Measurements from ENCODE around the gene RELN. TPM values are rescaled to one million over a fixed set of nuclear protein-coding genes. Genes with fewer than 3 reads are reported as not detected.

RELN gene
- total and polyA plus RNA-seq, 2 of the 13 experiments (the other 11 are each of a cell fraction or from before 2014, with no cell fraction given): 315 to 332 TPM

- TF ChIP-seq FOXO4 (CRISPR knock-in tag; conservative IDR thresholded peaks at IDR 0.05): 0 out of 2 replicates have a peak, but pooled peaks have one; percentile 15
- no peak for TF ChIP-seq PREB (CRISPR knock-in tag; IDR thresholded peaks at IDR 0.05)
- no peak for TF ChIP-seq ATF4 (CRISPR knock-in tag; IDR thresholded peaks at IDR 0.05)
- TF ChIP-seq RBM39 (IDR thresholded peaks at IDR 0.05; ENCODE audit: low read depth, low read length, poor library complexity, severe bottlenecking): peak; percentile 19
- TF ChIP-seq RFX1 (IDR thresholded peaks at IDR 0.05): peak; percentile 14; the same call in 1 of the 2 replicates
- 0 out of 2 replicates have a peak, but pooled peaks have one; percentile 35 for TF ChIP-seq ZNF607 (CRISPR knock-in tag; IDR thresholded peaks at IDR 0.05; ENCODE audit: borderline replicate concordance)
- peak; percentile 32; the same call in 1 of the 2 replicates for TF ChIP-seq SP4 (CRISPR knock-in tag; IDR thresholded peaks at IDR 0.05)
- no peak for TF ChIP-seq ZNF552 (CRISPR knock-in tag; IDR thresholded peaks at IDR 0.05; ENCODE audit: borderline replicate concordance)
- 0 out of 2 replicates have a peak, but pooled peaks have one; percentile 18 for TF ChIP-seq ZNF33B (CRISPR knock-in tag; IDR thresholded peaks at IDR 0.05)
- TF ChIP-seq POLR2A (IDR thresholded peaks at IDR 0.05; ENCODE audit: insufficient read depth in 1 of 2, low read depth in 2 of 2, low read length in 2 of 2): peak in 1 of 2 experiments; percentile 76; a peak in 2 of 4 replicates
- TF ChIP-seq ZFX (CRISPR knock-in tag; IDR thresholded peaks at IDR 0.05; ENCODE audit: low read depth): peak; percentile 48
- TF ChIP-seq ZSCAN21 (CRISPR knock-in tag; IDR thresholded peaks at IDR 0.05; ENCODE audit: borderline replicate concordance): peak; percentile 67; the same call in 1 of the 2 replicates
- peak; percentile 46; the same call in 1 of the 2 replicates for TF ChIP-seq ZNF687 (CRISPR knock-in tag; IDR thresholded peaks at IDR 0.05)
- no peak for TF ChIP-seq ZBTB43 (CRISPR knock-in tag; conservative IDR thresholded peaks at IDR 0.05)
- TF ChIP-seq ZNF678 (CRISPR knock-in tag; IDR thresholded peaks at IDR 0.05): peak; percentile 15; the same call in 1 of the 2 replicates
- peak; percentile 54; the same call in 1 of the 2 replicates for TF ChIP-seq ZMYM4 (CRISPR knock-in tag; IDR thresholded peaks at IDR 0.05)
- TF ChIP-seq ZNF451 (CRISPR knock-in tag; IDR thresholded peaks at IDR 0.05): 0 out of 2 replicates have a peak, but pooled peaks have one; percentile 36
- 0 out of 2 replicates have a peak, but pooled peaks have one; percentile 16 for TF ChIP-seq ATF7-NPFF (CRISPR knock-in tag; IDR thresholded peaks at IDR 0.05; ENCODE audit: low read depth)
- TF ChIP-seq AGO1 (IDR thresholded peaks at IDR 0.05; ENCODE audit: low read depth, low read length, poor library complexity, severe bottlenecking): no peak
- peak; percentile 48 for TF ChIP-seq MAX (IDR thresholded peaks at IDR 0.05)
Observed at GRCh38 chr7:103989200-103989784, at the start of gene RELN (continued).
